Muscle layer of colon (tissue), 2 donors: ENCODE results near the gene ATP11A.

Experiments used
- H3K27ac ChIP-seq: one replicate; pipeline ENCODE4 v1.7.0; 2013; ENCODE audit warnings: low read depth, mild to moderate bottlenecking, low read length, moderate library complexity
- H3K27me3 ChIP-seq, 2 donors: one replicate each; pipeline ENCODE4 v1.7.0; 2013; ENCODE audit warnings: low read length in 2 of 2, mild to moderate bottlenecking in 2 of 2; ENCODE audit not compliant: insufficient read depth in 2 of 2, control insufficient read depth in 1 of 2
- H3K36me3 ChIP-seq: one replicate; pipeline ENCODE4 v1.7.0; 2013; ENCODE audit warnings: mild to moderate bottlenecking, low read length; ENCODE audit not compliant: insufficient read depth
- H3K4me1 ChIP-seq: one replicate; pipeline ENCODE4 v1.7.0; 2013; ENCODE audit warnings: mild to moderate bottlenecking, low read length; ENCODE audit not compliant: insufficient read depth
- H3K4me3 ChIP-seq, 2 donors: one replicate each; pipeline ENCODE4 v1.7.0; 2013; ENCODE audit warnings: low read length in 2 of 2, low read depth in 1 of 2, mild to moderate bottlenecking in 1 of 2, moderate library complexity in 1 of 2
- H3K9ac ChIP-seq: one replicate; pipeline ENCODE4 v1.7.0; 2013; ENCODE audit warnings: low read length
- H3K9me3 ChIP-seq: one replicate; pipeline ENCODE4 v1.7.0; 2013; ENCODE audit warnings: mild to moderate bottlenecking, low read length
- donor health status: abdominal sarcoma.
- donor health status: Adenocarcinoma of cecum.

ATP11A gene

DNA sequence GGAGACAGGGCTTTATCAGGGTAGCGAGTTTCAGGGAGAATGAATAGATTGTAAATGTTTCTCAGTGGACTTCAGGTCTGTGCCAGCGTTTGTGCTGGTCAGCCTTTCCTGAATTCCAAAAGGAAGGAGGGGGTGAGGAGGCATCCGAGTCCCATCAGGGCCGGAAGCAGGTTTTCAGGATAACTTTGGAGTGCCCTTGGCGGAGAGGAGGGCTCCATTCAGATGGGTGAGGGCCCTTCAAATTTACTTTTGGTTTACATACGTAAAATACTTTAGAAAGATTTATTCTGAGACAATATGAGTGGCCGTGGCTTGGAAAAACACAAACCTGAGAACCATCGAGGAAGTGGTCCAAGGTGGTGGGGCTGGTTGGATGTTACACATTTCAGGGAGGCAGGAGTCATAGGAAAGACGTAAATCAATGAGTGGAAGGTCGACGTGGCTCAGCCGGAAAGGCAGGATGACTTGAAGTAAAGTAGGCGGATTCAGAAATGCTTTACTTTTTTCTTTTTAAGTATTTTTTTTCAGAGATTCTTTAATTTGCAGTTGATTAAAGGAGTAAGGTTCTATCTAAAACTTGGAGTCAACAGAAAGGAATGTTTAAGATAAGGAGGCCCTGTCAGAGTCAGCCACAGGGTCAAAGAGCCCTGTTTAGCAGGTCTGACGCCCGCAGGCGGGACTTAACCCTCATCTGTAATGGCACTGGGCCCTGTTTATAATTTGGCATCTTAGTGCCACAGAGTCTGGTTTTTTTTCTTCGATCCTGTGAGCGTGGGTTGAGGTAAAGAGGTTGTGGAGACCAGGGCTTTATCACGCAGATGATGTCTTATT, 32.8 kb downstream of the ATP11A start:
- H3K27ac ChIP-seq = no peak overlapping the region
- H3K27me3 ChIP-seq = no peaks in the 10 kb centered on the region
- no peak overlapping the region for H3K9ac ChIP-seq
- H3K4me1 ChIP-seq = no peaks in the 10 kb centered on the region
- H3K36me3 ChIP-seq = no peaks in the 10 kb centered on the region
- H3K4me3 ChIP-seq = no peak overlapping the region
- H3K9me3 ChIP-seq = no peaks in the 10 kb centered on the region

DNA sequence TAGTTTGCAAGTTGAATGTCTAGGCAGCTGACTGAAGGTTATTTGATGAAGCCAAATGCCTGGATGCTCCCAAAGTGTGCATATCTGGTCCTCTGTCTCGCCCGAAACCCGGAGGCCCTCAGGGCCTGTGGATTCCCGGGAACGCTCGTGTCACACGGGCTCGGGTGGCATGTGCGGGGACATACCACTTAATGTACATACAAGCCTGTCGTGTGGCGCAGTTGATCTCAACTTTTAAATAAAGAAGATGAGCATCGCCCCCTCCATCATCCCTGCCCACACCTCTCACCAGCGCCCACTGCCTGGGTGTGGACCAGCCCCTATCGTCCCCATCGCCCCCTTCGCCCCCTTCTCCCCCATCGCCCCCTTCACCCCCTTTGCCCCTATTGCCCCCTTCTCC, 33.9 kb downstream of the ATP11A start:
- H3K4me1 ChIP-seq = no peaks in the 10 kb centered on the region
- H3K27me3 ChIP-seq = no peaks in the 10 kb centered on the region
- H3K36me3 ChIP-seq = no peaks in the 10 kb centered on the region
- H3K9me3 ChIP-seq = no peaks in the 10 kb centered on the region
- no peak overlapping the region for H3K27ac ChIP-seq
- no peak overlapping the region for H3K9ac ChIP-seq
- H3K4me3 ChIP-seq = no peak overlapping the region

DNA sequence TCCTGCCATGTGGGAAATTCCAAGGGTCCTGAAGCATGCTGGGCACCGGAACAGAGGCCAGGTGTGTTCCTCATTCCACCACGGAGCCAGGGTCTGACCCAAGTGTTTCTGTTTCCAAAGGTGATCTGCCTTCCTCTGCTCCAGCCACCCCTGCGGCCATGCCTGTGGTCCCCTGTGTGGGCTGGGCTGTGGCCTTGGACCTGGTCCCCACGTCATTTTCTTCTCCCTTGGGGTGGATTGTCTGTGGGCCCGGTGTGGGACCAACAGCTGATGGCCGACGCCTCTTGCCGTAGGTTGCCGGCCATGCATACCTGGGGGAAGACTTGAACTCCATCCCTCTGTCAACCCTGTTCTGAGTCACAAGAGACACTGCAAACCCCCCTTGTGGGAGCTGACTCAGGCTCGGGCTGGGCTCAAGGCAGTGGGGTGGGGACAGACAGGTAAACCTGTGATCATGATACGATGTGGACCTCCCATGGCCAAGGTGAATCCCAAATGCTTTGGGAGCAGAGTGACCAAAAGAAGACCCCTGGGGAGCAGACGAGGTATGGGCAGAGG, 35.0 kb downstream of the ATP11A start:
- Histone ChIP-seq H3K36me3 (no peaks in the 10 kb centered on the region), H3K27ac (no peak overlapping the region), H3K27me3 (no peaks in the 10 kb centered on the region), H3K9ac (no peak overlapping the region), H3K4me1 (no peaks in the 10 kb centered on the region), H3K9me3 (no peaks in the 10 kb centered on the region), H3K4me3 (no peak overlapping the region)

DNA sequence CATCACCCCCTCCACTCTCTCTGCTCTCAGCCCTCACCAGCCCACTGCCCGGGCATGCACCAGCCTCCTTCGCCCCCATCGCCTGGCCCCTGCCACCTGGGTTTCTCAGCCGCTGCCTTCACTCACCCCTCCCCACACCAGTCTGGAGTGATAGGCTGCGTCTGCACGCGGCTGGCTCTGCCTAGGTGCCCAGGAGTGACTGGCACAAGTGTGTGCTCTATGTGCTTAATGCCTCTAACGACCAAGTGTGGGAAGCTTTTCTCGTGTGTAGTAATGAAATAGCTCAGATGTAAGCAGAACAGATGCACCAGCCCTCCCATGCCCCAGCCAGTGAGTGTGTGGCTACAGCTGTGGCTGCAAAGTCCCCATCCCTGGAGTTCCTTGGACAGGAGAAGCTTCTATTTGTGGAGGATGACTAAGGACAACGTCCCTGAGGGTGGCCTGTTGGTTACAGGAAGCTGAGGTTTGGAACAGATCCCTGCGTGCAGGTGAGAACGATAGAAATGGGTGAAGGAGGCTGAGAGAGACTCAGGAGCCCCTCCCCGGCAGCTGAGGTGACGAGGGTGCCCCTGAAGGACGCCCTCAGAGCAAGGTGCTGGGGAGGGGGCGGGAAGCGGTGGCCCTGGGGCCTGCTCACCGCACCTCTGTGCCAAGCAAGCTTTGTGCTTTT, 35.6 kb downstream of the ATP11A start:
- H3K36me3 ChIP-seq = no peaks in the 10 kb centered on the region
- no peak overlapping the region for H3K4me3 ChIP-seq
- H3K27me3 ChIP-seq = no peaks in the 10 kb centered on the region
- no peaks in the 10 kb centered on the region for H3K4me1 ChIP-seq
- H3K27ac ChIP-seq = no peak overlapping the region
- H3K9me3 ChIP-seq = no peaks in the 10 kb centered on the region
- H3K9ac ChIP-seq = no peak overlapping the region

DNA sequence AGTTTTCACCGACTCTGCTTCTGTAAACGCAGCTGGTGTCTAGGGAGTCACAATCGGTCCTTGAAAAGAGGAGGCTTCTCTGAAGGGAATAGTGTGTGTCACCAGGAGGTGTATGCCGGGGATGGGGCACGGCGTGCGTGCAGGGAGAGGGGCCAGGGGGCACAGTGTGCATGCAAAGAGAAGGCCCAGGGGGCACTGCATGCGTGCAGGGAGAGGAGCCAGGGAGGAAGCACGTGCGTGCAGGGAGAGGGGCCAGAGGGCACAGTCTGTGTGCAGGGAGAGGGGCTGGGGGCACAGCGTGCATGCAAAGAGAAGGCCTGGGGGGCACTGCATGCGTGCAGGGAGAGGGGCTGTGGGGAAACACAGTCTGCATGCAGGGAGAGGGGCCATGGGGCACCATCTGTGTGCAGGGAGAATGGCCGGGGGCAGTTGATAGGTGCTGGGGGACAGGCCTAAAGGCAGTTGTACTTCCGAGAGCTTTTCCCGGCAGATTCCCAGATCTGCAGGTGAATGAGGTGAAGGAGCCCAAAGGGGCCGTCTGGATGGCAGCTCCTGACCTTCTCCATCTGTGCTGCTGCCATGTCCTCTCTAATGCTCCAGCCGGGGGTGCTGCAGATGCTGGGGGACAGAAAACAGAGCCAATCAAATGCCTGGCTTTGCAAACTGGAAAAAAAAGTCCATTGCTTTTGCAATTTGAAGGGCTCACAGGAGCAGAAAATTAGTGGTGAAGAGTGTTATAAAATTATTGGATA, 36.4 kb downstream of the ATP11A start:
- no peaks in the 10 kb centered on the region for H3K4me1 ChIP-seq
- H3K4me3 ChIP-seq = no peak overlapping the region
- H3K27ac ChIP-seq = no peak overlapping the region

DNA sequence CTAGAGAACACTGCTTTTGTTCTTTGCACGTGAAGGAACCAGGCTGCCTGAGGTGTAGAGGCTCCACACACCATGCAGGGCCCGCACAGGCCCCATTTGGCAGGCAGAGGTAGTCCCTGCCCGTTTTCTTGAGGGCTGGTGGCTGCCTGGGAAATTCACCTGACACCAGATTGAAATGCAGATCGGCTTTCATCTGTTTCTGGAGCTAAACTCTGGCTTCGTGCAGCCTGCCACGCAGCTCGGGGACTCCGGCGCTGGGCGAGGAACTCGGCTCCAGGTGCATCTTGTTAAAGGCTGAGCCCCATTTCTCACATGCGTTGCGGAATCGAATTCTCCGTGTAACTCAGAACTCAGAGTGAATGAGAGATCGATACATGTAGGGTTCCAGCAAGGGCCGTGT, 37.7 kb downstream of the ATP11A start:
- Histone ChIP-seq H3K27me3 (no peaks in the 10 kb centered on the region), H3K9ac (no peak overlapping the region), H3K9me3 (no peaks in the 10 kb centered on the region), H3K4me1 (no peaks in the 10 kb centered on the region), H3K4me3 (no peak overlapping the region), H3K27ac (no peak overlapping the region), H3K36me3 (no peaks in the 10 kb centered on the region)

More for the DNA sequence above, 36.4 kb downstream of the ATP11A start:
- Histone ChIP-seq H3K9ac (no peak overlapping the region), H3K27me3 (no peaks in the 10 kb centered on the region), H3K36me3 (no peaks in the 10 kb centered on the region), H3K9me3 (no peaks in the 10 kb centered on the region)

DNA sequence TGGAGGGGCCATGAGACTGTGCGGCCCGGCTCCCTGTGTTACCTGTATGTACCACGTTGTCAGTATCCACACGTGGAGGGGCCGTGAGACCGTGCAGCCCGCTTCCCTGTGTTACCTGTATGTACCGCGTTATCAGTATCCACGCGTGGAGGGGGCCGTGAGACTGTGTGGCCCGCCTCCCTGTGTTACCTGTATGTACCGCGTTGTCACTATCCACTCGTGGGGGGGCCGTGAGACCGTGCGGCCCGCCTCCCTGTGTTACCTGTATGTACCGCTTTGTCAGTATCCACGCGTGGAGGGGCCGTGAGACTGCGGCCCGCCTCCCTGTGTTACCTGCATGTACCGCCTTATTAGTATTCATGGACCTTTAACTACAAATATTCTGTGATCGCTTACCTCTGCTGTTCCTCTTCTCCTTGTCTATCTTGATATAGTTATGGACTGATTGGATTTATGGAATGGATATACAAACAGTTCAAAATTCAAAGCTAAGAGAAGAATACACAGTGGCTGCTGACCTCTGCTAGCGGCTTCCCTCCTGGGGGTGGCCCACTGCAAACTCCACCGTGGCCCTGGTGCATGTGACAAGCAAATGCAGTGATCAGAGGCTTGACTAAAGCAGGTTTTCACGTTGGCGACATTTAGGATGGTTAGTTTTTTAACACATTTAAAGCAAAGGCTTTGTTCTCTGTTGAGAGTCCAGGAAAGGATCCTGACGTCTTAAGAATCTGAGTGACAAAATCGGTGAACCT, 38.7 kb downstream of the ATP11A start:
- H3K27ac ChIP-seq = no peak overlapping the region
- H3K9ac ChIP-seq = no peak overlapping the region
- H3K4me1 ChIP-seq = no peaks in the 10 kb centered on the region
- H3K4me3 ChIP-seq = no peak overlapping the region
- no peaks in the 10 kb centered on the region for H3K27me3 ChIP-seq
- H3K36me3 ChIP-seq = no peaks in the 10 kb centered on the region
- H3K9me3 ChIP-seq = no peaks in the 10 kb centered on the region

DNA sequence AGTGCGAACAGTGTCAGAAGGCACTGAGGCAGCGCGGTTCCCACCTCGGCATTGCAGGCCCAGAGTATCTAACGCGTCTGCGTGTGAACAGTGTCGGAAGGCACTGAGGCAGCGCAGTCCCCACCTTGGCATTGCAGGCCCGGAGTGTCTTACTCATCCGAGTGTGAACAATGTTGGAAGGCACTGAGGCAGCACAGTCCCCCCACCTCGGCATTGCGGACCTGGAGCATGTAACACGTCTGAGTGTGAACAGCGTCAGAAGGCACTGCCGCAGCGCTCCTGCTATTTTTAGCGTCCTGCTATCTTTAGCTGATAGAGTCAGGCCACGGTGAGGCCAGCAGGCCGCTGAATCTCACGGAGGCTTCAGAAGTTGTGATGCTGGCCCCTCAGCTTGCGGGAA, 39.6 kb downstream of the ATP11A start:
- Histone ChIP-seq H3K4me1 (no peaks in the 10 kb centered on the region), H3K36me3 (no peaks in the 10 kb centered on the region), H3K9ac (no peak overlapping the region), H3K27ac (no peak overlapping the region), H3K27me3 (no peaks in the 10 kb centered on the region), H3K4me3 (no peak overlapping the region), H3K9me3 (no peaks in the 10 kb centered on the region)

DNA sequence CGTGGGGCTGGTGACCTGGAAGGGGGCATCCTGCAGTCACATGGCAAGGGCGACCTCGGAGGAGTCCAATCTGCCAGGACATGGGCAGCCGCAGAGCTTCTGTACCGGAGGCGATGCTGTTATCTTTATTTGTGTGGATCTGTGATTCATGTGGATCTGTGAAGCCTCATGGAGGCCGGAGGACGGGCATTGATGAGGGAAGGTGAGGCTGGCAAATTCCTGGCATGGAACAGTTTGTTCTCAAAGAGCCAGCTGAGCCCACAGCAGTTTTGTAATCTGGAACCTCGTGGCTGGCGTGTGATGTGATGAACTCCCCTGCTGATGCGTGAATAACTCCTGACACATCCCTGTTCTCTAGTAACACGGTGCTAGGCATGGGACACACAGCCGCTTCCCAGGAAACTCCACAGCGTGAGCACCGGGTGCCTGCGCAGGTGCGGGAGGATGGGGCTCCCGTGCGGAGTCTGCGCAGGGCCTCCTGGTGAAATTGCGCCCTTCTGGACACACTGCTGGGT, 40.4 kb downstream of the ATP11A start:
- H3K27me3 ChIP-seq = no peaks in the 10 kb centered on the region
- H3K9me3 ChIP-seq = no peaks in the 10 kb centered on the region
- no peak overlapping the region for H3K27ac ChIP-seq
- H3K4me1 ChIP-seq = no peaks in the 10 kb centered on the region
- no peaks in the 10 kb centered on the region for H3K36me3 ChIP-seq
- no peak overlapping the region for H3K9ac ChIP-seq
- H3K4me3 ChIP-seq = no peak overlapping the region

DNA sequence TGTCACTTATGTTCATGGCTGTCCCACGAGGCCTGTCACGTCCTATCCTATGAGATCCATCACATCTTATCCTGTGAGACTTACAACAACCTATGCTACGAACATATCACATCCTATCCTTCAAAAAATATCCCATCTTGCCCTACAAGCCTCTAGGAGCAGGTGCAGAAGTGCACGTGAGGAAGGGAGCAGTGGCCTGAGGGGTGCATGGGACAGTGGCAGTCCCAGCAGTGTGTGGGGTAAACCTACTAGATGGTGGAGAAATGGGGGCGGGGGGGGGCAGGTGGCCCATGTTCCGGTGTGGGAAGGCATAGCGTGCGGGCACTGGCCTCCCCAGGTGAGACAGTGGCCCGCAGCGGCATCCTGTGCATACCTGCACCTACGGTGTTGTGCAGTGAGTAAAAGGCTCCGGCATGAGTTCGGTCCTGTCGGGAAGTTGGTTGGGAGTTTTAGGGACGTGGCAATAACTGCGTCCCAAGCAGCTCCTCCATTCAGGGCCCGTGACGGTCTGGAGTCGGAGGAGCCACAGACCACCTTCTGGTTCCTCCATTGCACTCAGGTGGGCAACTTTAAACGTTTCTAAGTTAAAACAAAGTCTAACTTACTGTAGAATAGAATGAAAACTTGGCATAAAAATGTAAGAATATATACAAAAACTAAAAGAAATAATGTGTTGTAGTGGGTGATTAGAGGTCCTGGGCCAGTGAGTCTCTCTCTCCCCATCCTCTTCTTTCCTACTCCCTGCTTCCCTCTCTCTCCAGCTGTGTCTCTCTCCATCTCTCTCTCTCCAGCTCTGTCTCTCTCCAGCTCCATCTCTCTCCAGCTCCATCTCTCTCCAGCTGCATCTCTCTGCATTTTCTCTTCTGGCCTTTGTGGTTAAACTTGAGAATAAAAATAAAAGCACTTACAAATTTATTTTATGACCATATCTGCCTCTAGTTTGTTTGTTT, 42.1 kb downstream of the ATP11A start:
- H3K27ac ChIP-seq = no peak overlapping the region
- no peaks in the 10 kb centered on the region for H3K9me3 ChIP-seq
- H3K36me3 ChIP-seq = no peaks in the 10 kb centered on the region
- no peaks in the 10 kb centered on the region for H3K4me1 ChIP-seq
- H3K9ac ChIP-seq = no peak overlapping the region
- no peak overlapping the region for H3K4me3 ChIP-seq
- H3K27me3 ChIP-seq = no peaks in the 10 kb centered on the region
